ENCODE results near the gene TLE7. TPM values are rescaled to one million over a fixed set of nuclear protein-coding genes. Genes with fewer than 3 reads are reported as not detected.

TLE7 gene
- total RNA-seq, 2 experiments from 2014 or later = not detected

GRCh38 chr16:71440669-71441347 lies 1.0 kb downstream of the TLE7 start:
- Mint-ChIP-seq H3K36me3 (peaks cover 2% of the 10 kb centered on the region), H3K4me3 (no peak overlapping the region), H3K27ac (no peak overlapping the region), H3K9me3 (ENCODE audit: low read depth) (peaks cover 11% of the 10 kb centered on the region), H3K27me3 (peaks cover 3% of the 10 kb centered on the region), H3K4me1 (peaks cover 3% of the 10 kb centered on the region)
- ATAC-seq (no peak), DNase-seq (no peak)
- CTCF ChIA-PET = no interaction called here

- Mint-ChIP-seq H3K4me1 (peaks cover 3% of the 10 kb centered on the region), H3K36me3 (no peaks in the 10 kb centered on the region), H3K4me3 (no peak overlapping the region), H3K9me3 (ENCODE audit: low read depth) (peaks cover 4% of the 10 kb centered on the region), H3K27me3 (peaks cover 3% of the 10 kb centered on the region), H3K27ac (no peak overlapping the region)
- CTCF ChIA-PET = no interaction called here
- DNase-seq (no peak), ATAC-seq (no peak)
Measured at GRCh38 chr16:71439523-71439922, 2.3 kb downstream of the TLE7 start.

- H3K9me3 Mint-ChIP-seq (ENCODE audit: low read depth) = no peaks in the 10 kb centered on the region
- CTCF ChIA-PET = interaction anchor here (0.7 kb wide), 1 partner anchor 24 kb away, joined by 3 read pairs; no protein-coding TSS in a partner anchor
- peaks cover 6% of the 10 kb centered on the region for H3K4me1 Mint-ChIP-seq
- H3K27me3 Mint-ChIP-seq = peaks cover 3% of the 10 kb centered on the region
- ATAC-seq (no peak), DNase-seq (no peak)
- no peak overlapping the region for H3K4me3 Mint-ChIP-seq
- no peak overlapping the region for H3K27ac Mint-ChIP-seq
- H3K36me3 Mint-ChIP-seq = no peaks in the 10 kb centered on the region
Measured at GRCh38 chr16:71436473-71436872, 5.4 kb downstream of the TLE7 start.

GRCh38 chr16:71432906-71433305 lies 8.9 kb downstream of the TLE7 start:
- Mint-ChIP-seq H3K4me1 (peaks cover 4% of the 10 kb centered on the region), H3K27me3 (peaks cover 9% of the 10 kb centered on the region), H3K4me3 (no peak overlapping the region), H3K27ac (no peak overlapping the region), H3K9me3 (ENCODE audit: low read depth) (no peaks in the 10 kb centered on the region), H3K36me3 (no peaks in the 10 kb centered on the region)
- CTCF ChIA-PET = interaction anchor here (1.8 kb wide), 1 partner anchor 21 kb away, joined by 5 read pairs; no protein-coding TSS in a partner anchor
- ATAC-seq = no peak
- DNase-seq = no peak

GRCh38 chr16:71431991-71432390 lies 9.9 kb downstream of the TLE7 start:
- DNase-seq (no peak), ATAC-seq (no peak)
- Mint-ChIP-seq H3K4me1 (peaks cover 6% of the 10 kb centered on the region), H3K36me3 (no peaks in the 10 kb centered on the region), H3K9me3 (ENCODE audit: low read depth) (no peaks in the 10 kb centered on the region), H3K27ac (no peak overlapping the region), H3K27me3 (peaks cover 13% of the 10 kb centered on the region), H3K4me3 (no peak overlapping the region)
- CTCF ChIA-PET = no interaction called here

GRCh38 chr16:71431176-71431575 lies 10.7 kb downstream of the TLE7 start:
- Mint-ChIP-seq H3K36me3 (no peaks in the 10 kb centered on the region), H3K27me3 (peaks cover 18% of the 10 kb centered on the region), H3K4me3 (no peak overlapping the region), H3K9me3 (ENCODE audit: low read depth) (no peaks in the 10 kb centered on the region), H3K27ac (no peak overlapping the region), H3K4me1 (peaks cover 12% of the 10 kb centered on the region)
- CTCF ChIA-PET = no interaction called here
- ATAC-seq (no peak), DNase-seq (no peak)

GRCh38 chr16:71430744-71431143 lies 11.1 kb downstream of the TLE7 start:
- Mint-ChIP-seq H3K27me3 (peaks cover 23% of the 10 kb centered on the region), H3K4me1 (peaks cover 12% of the 10 kb centered on the region), H3K27ac (no peak overlapping the region), H3K4me3 (no peak overlapping the region), H3K9me3 (ENCODE audit: low read depth) (no peaks in the 10 kb centered on the region), H3K36me3 (no peaks in the 10 kb centered on the region)
- CTCF ChIA-PET = interaction anchor here (1.7 kb wide), 1 partner anchor 16 kb away, joined by 3 read pairs; no protein-coding TSS in a partner anchor
- no peak for DNase-seq
- ATAC-seq = no peak

- DNase-seq = no peak
- Mint-ChIP-seq H3K4me3 (no peak overlapping the region), H3K36me3 (no peaks in the 10 kb centered on the region), H3K9me3 (ENCODE audit: low read depth) (no peaks in the 10 kb centered on the region), H3K27ac (no peak overlapping the region), H3K4me1 (peaks cover 12% of the 10 kb centered on the region), H3K27me3 (peaks cover 33% of the 10 kb centered on the region)
- CTCF ChIA-PET = interaction anchor here (1.7 to 2.5 kb wide), 2 partner anchors 15 to 17 kb away, joined by 3 to 7 read pairs; no protein-coding TSS in a partner anchor
- ATAC-seq = no peak
Measured at GRCh38 chr16:71429581-71429980, 12.3 kb downstream of the TLE7 start.

GRCh38 chr16:71428883-71429282 lies 13.0 kb downstream of the TLE7 start:
- Mint-ChIP-seq H3K27me3 (peaks cover 38% of the 10 kb centered on the region), H3K4me1 (peaks cover 12% of the 10 kb centered on the region), H3K9me3 (ENCODE audit: low read depth) (no peaks in the 10 kb centered on the region), H3K27ac (no peak overlapping the region), H3K4me3 (no peak overlapping the region), H3K36me3 (no peaks in the 10 kb centered on the region)
- ATAC-seq (no peak), DNase-seq (no peak)
- CTCF ChIA-PET = interaction anchor here (1.7 to 2.5 kb wide), 2 partner anchors 15 to 16 kb away, joined by 3 to 7 read pairs; no protein-coding TSS in a partner anchor

GRCh38 chr16:71428385-71428784 lies 13.5 kb downstream of the TLE7 start:
- Mint-ChIP-seq H3K27ac (no peak overlapping the region), H3K27me3 (peaks cover 39% of the 10 kb centered on the region)
- no peak for ATAC-seq

GRCh38 chr16:71426880-71427615 lies 14.8 kb downstream of the TLE7 start:
- H3K27me3 Mint-ChIP-seq = peaks cover 39% of the 10 kb centered on the region
- peaks cover 9% of the 10 kb centered on the region for H3K4me1 Mint-ChIP-seq
- H3K27ac Mint-ChIP-seq = peak overlapping the region; percentile 46
- peak overlapping the region; percentile 58 for H3K4me3 Mint-ChIP-seq
- H3K36me3 Mint-ChIP-seq = no peaks in the 10 kb centered on the region
- peak; percentile 6 for ATAC-seq
- DNase-seq = no peak
- CTCF ChIA-PET = interaction anchor here (2.2 kb wide), 1 partner anchor 15 kb away, joined by 10 read pairs; no protein-coding TSS in a partner anchor
- no peaks in the 10 kb centered on the region for H3K9me3 Mint-ChIP-seq (ENCODE audit: low read depth)

More at GRCh38 chr16:71428385-71428784, 13.5 kb downstream of the TLE7 start:
- H3K9me3 Mint-ChIP-seq (ENCODE audit: low read depth) = no peaks in the 10 kb centered on the region
- DNase-seq = no peak
- CTCF ChIA-PET = interaction anchor here (2.5 kb wide), 1 partner anchor 16 kb away, joined by 7 read pairs; no protein-coding TSS in a partner anchor
- H3K4me3 Mint-ChIP-seq = no peak overlapping the region
- peaks cover 12% of the 10 kb centered on the region for H3K4me1 Mint-ChIP-seq
- H3K36me3 Mint-ChIP-seq = no peaks in the 10 kb centered on the region

- ATAC-seq (peak; percentile 79), DNase-seq (peak; percentile 69)
- Mint-ChIP-seq H3K9me3 (ENCODE audit: low read depth) (no peaks in the 10 kb centered on the region), H3K27me3 (peaks cover 39% of the 10 kb centered on the region), H3K4me3 (peak overlapping the region; percentile 58), H3K36me3 (no peaks in the 10 kb centered on the region), H3K27ac (peak overlapping the region; percentile 46), H3K4me1 (peaks cover 9% of the 10 kb centered on the region)
- CTCF ChIA-PET = interaction anchor here (2.2 kb wide), 1 partner anchor 14 kb away, joined by 10 read pairs; no protein-coding TSS in a partner anchor
Measured at GRCh38 chr16:71426069-71426879, 15.6 kb downstream of the TLE7 start.

- Mint-ChIP-seq H3K4me1 (peaks cover 9% of the 10 kb centered on the region), H3K27ac (no peak overlapping the region), H3K27me3 (peaks cover 37% of the 10 kb centered on the region), H3K9me3 (ENCODE audit: low read depth) (no peaks in the 10 kb centered on the region), H3K4me3 (no peak overlapping the region), H3K36me3 (no peaks in the 10 kb centered on the region)
- CTCF ChIA-PET = interaction anchor here (2.2 kb wide), 1 partner anchor 13 kb away, joined by 10 read pairs; no protein-coding TSS in a partner anchor
- ATAC-seq = no peak
- DNase-seq = no peak
Measured at GRCh38 chr16:71425746-71426068, 16.1 kb downstream of the TLE7 start.

Data from activated CD8-positive, alpha-beta memory T cell treated with anti-CD3 and anti-CD28 coated beads, Interleukin-2, amount 10 ng/mL, durations not matched to agents 7 days and 5 days (primary cell).